AG20443 (cell line): ENCODE results near the gene GRK7.
A peak's percentile ranks its signal among the peaks of the same experiment; 100 is the strongest.
"Not testable (repeated sequence)": the region's sequence is repeated elsewhere in the genome, so short reads cannot be mapped to it uniquely, and the experiment has no call there.

Experiments used
- DNase-seq: peaks from one replicate; pipeline ENCODE4 v3.0.0; 2012; ENCODE audit warnings: low spot score, mixed read lengths

The GRK7 gene

DNA sequence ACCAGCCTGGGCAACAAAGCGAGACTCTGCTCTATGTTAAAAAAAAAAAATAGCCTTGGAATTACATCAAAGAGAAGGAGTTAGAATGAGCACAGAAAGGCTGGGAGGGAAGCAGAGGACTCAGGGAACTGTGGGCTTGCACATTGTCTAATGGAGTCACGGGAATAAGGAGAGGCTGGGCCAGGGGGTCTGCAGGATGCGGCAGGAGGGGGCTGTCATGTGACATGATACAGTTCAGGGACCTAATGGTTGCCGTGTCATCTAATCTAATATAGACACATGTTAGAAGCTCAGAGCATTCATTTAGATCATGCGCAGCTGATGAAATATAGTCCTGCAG lies 32.5 kb downstream of the GRK7 start:
- no peak for DNase-seq

DNA sequence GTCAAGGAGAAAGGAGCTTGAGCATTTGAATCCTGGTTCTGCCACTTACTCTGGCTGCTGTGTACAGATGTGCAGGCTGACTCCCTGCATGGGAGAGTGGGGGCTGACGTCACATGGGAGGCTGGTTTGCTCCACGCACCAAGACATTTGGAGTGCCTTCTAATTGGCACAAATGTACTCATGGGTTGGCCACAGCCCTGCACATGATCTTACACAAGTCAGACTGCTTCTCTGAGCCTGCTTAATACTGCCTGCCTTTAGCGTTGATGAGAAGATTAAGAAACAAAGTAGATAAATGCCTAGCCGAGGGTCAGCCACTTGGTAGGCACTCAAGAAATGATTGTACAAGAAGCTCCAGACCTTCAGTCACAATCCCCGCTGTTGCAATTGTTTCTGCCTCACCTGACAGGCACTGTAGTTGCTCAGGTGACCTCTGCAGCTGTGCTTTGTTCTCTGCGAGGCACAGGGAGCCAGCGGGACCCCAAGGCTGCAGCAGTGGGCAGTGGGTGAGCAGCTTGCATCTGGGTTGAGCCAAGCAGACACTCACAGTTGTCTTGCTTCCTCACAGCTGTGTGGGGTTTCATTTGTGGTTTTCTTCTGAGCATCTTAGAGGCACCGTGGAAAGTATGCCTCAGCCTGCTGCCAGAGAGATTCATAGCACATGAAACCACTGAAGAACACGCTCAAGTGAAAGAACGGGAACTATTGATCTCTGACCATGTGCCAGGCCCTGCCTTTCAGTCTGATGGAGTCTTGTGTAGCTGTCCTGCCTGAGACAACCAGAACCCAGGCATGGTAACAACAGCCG lies 33.1 kb downstream of the GRK7 start:
- peak; percentile 79 for DNase-seq

DNA sequence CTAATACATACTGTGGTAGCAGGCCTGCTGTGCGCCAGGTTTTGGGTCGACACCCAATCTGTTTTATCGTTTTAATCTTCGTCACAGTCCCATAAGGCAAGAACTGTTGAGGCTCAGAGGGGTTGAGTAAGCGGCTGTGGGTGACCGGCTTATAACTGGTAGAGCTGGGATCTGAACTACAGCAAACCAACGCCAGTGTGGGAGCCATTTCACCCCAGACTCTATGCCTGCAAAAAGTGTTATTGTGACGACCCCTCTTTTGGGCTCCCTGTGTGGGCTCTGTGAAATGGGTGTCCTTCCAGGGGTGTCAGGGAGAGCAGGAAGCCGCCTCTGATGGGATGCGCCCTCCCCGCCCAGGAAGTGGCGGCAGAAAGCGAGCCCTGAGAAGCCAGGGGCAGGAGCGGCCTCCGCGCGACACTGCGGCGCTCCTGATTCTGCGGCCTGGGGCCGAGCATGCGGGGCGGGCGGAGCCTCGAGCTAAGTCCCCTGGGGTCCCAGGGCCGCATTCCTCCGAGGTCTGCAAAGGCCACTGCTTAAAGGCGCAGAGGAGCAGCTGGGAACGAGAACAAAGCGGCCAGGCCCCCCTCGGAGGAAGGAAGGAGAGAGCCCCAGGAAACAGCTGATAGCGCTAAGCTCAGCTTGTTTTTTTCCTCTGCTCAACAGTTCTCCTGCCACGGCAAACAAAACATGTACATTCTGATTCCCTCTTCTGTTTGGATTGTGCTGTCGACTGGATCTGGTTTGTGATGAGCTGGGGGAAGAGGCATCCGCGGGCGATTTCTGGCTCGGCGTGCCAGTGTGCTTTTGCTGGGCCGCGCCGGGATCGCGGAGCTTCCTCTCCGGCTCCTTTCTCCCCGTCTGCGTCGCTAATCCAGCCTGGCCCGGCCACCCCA lies 33.9 kb downstream of the GRK7 start:
- DNase-seq: peak; percentile 71

DNA sequence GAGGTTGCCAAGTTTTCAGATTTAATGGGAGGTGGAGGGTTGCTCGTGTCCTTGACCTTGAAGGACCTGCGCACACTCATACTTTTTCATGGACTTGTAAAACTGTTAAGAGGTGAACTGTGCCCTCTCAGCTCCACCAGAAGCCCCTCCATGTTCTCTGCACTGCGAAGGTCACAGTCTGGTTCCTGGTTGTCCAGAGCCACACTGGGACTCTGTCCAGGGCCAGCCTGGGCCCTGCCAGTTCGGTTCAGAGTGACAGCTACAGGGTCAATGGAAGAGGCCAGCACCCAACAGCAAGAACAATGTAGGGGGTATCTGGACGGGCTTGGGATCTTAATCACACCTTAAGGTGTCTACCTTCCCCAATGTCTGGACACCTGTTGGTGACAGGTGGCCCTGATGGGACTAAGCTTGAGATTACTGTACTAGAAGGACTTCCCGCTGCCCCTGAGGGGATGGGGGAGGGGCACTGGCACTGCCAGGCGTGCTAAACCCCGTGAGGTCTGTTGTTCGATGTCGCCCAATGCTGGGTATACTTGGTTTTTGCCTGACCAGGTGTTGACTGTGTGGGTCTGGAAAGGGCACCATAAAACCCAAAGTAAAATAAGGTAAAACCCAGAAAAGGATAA lies 34.7 kb downstream of the GRK7 start:
- no peak for DNase-seq

DNA sequence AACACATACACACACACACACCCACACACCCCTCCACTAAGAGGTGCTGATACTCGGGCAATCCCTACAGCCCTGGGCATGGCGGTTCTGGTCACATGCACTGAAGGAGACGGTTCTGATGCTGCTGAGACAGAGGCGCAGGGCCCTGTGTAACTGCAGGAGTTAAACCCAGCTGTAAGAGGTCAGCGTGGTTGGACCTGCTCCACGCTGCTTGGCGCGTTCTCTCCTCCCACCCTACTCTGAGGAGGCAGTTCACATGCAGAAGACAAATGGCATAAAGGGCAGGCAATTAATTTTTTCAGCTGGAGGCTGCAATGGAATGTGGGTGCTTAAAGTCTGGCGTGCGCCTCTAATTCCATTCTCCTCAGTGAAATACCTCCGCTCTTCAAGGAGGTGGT lies 35.2 kb downstream of the GRK7 start:
- DNase-seq: no peak

DNA sequence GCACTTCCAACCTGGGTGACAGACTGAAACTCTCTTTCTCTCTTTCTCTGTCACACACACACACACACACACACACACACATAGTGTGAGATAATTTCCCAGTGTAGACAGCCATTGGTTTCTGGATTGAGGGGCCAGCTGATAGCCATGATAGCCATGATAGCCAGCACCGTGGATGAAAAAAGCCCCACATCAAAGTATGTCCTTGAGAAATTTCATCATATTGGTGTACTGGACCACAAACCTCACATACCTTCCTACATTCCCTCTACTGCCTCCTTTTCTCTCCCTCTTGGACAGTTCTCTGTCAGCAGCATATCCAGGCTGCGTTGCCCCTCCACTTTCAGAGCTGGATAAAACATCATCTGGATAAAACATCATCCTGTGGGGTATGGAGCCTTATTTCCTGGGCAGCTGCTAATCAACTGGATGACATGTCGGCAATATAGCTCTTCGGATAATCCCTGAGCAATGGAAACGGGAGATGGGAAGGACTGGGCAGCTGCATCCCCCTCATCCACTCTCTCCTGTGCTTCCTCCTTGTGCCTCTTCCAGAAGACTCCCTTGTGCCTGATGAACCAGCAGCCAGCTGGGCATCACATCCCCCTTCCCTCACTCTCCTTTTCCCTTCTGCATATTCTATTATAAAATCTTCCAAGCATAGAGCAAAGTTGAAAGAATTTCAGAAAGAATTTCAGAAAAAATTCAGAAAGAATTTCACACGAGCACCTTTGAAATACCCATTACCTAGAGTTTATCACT lies 39.3 kb downstream of the GRK7 start:
- DNase-seq: no peak

DNA sequence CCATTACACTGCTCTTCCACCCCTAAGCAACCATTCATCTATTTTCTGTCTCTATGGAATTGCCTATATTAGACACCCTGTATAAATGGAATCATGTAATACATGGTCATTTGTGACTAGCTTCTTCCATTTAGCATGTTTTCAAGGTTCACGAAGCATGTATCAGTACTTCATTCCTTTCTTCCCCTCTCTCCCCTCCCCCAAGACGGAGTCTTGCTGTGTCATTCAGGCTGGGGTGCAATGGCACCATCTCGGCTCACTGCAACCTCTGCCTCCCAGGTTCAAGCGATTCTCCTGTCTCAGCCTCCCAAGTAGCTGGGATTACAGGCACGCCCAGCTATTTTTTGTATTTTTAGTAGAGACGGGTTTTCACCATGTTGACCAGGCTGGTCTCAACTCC lies 40.3 kb downstream of the GRK7 start:
- not testable (repeated sequence) for DNase-seq

DNA sequence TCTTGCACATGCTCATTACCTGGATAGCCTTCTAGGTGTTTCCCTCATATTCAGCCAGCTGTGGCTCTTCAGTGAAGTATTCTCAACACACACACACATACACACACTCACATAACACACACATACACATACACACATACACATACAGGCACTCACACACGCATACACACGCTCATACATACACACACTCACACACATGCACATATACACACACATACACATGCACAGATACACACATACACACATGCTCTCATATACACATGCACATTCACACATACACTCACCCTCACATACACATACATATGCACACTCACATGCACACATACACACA lies 41.2 kb downstream of the GRK7 start:
- DNase-seq: no peak

DNA sequence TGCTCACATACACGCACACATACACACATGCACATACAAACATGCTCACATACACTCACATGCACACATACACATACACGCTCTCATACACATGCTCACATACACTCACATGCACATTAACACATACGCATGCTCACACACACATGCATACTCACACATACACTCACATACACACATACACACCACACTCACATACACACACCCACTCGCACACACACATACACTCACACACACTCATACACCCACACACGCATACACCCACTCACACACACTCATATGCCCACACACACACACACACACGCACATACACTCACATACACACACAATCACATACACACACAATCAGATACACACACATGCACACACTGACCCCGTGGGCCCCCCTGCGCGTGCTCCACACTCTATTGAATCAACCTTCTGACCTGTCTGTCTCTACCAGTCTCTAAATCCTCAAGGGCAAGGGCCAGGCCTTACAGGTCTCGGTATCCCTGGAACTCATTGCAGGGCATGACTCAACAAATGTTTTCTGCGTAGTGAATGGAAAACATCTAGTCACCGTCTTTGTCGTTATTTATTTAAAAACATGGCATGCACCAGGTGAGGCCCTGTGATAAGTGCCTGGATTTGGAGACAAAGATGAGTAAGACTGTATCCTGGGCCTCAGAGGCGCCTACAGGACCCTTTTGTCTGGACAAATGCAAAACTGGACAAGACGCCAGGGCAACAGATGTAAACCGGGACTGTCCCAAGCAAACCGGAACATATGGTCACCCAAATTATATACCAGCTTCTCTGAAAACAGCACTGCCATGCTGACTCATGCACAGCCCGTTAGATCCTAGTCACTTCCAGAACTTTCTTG lies 41.8 kb downstream of the GRK7 start:
- no peak for DNase-seq

DNA sequence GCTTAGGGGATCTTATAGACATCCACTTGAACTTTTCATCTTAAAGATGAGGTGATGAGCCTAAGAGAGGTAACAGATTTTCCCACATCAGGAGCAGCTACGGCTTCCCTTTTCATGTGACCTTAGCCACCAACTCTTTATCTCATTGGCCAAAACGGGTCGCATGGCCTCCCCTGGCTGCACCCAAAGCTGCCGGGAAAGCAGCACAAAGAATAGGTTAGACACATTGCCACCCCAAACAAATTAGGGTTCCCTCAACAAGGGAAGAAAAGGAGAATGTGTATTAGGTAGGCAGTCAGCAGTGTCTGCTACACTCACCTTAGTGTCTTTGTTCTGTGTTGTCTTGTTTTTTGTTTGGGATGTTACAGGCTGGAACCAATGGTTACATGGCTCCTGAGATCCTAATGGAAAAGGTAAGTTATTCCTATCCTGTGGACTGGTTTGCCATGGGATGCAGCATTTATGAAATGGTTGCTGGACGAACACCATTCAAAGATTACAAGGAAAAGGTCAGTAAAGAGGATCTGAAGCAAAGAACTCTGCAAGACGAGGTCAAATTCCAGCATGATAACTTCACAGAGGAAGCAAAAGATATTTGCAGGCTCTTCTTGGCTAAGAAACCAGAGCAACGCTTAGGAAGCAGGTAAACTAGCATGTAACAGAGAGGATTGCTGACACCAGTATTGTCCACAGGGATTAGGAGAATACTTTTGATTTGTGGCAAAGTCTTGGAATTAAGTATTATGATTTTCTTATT lies 44.2 kb downstream of the GRK7 start:
- DNase-seq: no peak

DNA sequence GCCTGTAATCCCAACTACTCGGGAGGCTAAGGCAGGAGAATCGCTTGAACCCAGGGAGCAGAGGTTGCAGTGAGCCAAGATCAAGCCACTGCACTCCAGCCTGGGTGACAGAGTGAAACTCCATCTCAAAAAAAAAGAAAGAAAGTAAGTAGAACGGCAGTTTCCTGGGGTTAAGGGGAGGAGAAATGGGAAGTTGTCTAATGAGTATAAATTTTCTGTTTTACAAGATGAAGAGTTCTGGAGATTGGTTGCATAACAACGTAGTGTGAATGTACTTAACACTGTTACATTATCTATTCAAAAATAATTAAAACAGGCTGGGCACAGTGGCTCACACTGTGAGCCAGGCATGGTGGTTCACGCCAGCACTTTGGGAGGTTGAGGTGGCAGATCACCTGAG lies 45.4 kb downstream of the GRK7 start:
- DNase-seq: no peak

DNA sequence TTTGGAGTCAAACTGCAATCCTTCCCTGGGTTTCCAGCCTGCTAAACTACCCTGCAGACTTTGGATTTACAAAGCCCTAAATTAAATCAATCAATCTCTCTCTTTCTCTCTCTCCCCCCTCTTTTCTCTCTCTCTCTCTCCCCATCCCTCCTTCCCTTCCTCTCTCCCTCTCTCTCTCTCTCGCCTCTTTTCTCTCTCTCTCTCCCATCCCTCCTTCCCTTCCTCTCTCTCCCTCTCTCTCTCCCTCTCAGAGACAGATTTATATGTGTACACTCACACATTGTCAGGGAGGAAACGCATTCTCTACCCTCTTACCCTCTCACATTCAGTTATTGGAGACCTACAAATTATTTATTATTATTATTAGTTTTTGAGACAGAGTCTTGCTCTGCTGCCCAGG lies 47.0 kb downstream of the GRK7 start:
- no peak for DNase-seq

DNA sequence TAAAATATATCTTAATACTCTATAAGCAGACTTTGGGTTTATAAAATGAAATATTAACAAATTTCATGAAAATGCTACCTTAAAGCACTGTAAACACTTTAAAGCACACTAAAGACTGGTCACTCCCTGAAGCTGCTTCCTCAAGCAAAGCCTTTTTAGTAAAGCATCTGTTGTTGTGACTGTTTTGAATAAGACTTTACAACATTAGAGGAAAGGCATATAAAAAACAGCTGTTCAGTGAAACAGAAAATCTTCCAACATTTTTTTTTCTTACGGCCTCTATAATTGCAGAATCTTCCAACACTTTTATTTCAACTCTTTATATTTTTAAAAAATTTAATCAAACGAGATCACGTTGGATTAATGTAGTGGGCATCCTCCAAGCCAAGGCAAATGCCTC lies 48.1 kb downstream of the GRK7 start:
- DNase-seq: no peak

DNA sequence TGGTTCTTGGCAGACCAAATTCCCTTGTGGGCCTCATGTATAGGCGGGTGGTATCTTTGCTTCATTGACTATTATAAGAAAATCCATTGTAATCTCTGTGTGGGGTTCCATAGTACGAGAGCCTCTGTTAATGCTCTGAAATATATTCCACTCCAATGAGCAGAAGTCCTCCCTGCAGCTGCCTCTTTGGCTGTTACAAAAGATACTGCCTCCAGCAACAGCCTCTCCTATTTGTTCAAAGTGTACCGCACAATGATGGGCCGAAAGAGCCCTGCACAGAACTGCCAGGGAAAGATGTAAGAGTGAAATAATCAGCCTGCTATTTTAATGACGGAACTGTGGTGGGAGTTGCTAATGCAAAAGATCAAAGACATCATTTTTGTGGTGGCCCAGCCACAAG lies 48.9 kb downstream of the GRK7 start:
- no peak for DNase-seq

DNA sequence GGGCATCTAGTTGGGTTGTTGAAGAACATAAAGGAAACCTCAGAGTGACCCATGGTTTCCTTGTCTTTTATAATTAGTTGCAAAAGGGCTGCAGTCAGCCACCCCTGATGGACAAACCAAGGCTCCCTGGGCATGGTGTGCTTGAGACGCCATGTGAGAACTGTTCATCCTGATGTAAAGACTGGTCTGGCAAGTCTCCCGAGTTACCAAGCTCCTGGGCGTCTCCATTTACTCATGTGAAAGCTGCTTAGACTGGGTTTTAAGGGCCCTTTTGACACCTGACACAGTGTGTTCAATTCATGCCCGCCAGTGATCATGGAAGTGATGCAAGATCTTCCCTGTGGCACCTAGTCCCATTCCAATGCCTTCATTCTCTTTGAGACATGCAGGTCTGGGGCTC lies 49.4 kb downstream of the GRK7 start:
- DNase-seq: no peak
